ENCODE data around the gene POLR1G.

The POLR1G gene, protein sequence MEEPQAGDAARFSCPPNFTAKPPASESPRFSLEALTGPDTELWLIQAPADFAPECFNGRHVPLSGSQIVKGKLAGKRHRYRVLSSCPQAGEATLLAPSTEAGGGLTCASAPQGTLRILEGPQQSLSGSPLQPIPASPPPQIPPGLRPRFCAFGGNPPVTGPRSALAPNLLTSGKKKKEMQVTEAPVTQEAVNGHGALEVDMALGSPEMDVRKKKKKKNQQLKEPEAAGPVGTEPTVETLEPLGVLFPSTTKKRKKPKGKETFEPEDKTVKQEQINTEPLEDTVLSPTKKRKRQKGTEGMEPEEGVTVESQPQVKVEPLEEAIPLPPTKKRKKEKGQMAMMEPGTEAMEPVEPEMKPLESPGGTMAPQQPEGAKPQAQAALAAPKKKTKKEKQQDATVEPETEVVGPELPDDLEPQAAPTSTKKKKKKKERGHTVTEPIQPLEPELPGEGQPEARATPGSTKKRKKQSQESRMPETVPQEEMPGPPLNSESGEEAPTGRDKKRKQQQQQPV

DNA sequence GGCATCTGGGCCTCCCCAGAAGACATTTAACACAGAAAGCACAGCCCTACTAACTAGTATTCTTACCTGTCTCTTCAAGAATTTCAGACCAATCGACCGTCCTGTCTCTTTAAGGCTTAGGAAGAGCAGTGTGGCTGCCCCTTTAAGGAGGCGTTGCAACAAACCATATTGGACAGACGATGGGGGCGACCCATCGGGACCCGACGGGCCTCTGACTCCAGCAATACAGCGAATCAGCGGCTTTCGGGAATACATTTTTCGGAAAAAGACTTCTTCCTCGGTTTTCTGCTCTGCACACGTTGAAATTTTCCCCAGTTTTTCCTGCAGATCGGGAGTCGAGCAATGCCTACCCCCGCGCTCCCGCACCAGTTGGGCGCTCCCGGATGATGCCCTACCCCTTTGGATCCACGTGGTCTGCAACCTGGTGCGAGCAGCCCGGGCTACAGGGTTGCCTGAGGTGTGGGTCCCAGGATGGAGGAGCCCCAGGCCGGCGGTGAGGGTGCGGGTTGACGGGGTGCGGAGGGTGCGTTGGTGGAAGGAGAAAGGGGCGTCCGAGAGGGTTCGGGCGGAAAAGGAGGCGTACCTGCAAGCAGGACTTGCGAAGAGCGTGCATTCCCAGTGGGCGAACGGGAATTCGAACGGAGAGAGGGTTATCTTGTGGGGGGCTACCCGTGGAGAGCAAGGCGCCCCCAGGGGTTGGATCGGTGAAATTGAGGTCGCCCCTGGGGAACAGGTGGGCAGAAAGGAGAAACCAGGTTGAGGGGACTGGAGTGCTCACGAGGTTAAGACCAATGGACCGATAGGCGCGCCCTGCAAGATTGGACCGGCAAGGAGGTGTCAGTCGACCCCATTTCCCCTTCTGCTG lies at the start of gene POLR1G:
Gene POLR1G (plus strand): TSS at position 419 of the 865 bp plus-strand sequence. CDS start 53 bp downstream, at position 472.
- no peak for FAIRE-seq

DNA sequence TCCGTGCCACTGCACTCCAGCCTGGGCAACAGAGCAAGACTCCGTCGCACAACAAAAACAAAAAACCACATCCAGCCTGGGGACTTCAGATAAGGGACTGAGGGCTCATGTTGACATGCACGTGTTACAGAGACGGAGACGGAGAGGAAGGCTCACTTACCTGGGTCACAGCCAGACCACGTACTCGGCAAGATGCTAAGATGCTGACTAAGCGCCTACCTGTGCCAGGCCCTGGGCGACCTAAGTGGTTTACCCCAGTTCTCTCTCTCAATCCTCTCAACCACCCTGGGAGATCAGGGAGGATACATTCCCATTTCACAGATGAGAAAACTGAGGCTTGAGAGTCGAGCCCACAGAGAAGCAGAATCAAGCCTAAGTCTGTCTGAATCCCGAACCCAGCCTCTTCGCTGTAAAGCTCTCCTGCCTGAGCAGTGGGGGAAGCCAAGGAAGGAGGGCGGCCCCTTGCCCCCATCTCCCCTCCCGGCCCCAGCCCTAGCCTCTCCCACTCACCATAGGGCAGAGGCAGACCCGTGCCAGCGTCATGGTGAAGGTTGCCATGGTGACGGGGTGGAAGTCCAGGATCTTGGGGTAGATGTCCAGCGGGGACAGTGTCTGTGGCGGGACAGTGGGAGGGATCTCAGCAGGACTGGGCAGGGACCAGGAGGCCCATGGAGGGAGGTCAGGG lies 49.5 kb upstream of the POLR1G start:
- FAIRE-seq: no peak

- FAIRE-seq: no peak
Observed at GRCh38 chr19:45357445-45357783, 49.0 kb upstream of the POLR1G start.

DNA sequence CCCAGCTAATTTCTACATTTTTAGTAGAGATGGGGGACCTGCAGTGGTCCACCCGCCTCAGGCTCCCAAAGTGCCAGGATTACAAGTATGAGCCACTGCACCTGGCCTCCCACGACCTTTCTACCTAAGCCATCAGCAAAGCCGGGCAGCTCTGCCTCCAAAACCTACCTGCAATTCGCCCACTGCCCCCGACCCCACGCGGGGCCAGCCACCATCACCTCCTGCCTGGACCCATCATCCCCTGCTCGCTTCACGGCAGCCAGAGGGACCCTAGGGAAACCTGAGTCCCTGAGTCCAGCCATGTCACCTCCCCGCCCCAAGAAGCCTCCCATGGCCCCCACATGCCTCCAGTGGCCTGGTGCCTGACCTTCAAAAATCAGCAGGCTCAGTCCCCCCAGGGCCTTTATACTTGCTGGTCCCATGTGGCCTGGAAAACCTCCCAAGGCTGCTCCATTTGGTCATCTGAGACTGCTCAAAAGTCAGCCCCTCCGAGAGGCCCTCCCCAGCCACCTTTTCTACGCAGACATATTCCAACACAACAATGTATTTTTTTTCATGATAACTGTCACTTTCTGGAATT lies 48.1 kb upstream of the POLR1G start:
- no peak for FAIRE-seq

GRCh38 chr19:45361608-45362007 lies 44.8 kb upstream of the POLR1G start:
- no peak for FAIRE-seq

GRCh38 chr19:45362291-45362690 lies 44.2 kb upstream of the POLR1G start:
- no peak for FAIRE-seq

DNA sequence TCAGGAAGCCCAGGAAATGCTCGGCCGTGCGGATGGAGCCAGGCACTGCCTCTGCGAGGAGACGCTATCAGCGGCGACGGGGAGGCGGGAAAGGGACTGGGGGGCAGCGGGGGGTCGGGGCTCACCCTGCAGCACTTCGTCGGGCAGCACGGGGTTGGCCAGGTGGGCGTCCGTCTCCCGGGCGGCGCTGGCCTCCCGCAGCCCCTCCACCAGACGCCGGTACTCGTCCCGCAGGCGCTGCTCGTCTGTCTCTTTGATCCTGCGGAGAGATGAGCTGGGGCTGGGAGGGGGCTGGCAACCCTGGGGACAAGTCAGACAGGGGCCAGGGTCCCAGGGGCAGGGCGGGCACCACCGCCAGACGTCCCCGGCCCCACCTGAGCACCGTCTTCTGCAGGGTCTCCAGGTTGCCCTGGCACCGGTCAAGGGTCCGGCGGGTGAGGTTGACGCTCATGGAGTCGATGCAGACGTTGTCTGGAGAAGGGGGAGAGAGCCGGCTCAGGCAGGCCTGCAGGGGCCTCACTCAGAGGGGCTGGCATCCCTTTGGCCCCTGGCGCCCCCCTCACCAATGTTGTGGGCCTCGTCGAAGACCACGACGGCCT lies 42.5 kb upstream of the POLR1G start:
- FAIRE-seq: no peak

DNA sequence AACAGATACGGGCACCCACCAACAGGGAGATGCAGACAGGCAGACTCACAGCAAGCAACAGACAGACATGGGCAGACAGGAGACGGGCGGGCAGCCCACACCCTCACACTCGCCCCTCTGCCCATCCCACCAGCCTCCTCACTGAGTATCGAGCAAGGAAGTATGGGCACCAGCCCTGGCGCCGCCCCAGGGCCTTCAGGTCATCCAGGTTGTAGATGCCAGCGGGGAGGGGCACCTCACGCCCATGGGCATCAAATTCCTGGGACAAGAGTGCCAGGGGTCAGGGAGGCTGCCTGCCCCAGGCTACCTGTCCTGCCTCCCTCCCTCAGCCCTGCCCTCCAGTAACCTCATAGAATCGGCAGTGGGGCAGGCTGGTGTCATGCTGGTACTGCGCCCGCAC lies 41.7 kb upstream of the POLR1G start:
- no peak for FAIRE-seq

DNA sequence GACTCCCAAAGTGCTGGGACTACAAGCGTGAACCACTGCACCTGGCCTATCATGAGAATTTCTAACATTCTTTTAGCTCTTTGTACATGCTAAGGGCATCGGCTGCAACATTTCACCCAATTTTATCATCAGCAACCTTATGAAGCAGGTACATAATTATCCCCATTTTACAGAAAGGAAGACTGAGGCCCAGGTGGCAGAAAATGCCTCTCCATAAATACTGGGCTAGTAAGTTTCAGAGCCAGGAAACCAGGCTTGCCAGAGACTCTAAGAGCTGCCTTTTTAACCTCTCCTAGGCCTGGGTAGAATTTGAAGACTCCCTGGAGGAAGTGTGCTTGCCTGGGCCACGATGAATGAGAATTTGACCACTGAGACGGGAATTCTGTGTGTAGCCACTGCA lies 38.3 kb upstream of the POLR1G start:
- no peak for FAIRE-seq

- FAIRE-seq: no peak
Observed at GRCh38 chr19:45368737-45369340, 37.6 kb upstream of the POLR1G start.

DNA sequence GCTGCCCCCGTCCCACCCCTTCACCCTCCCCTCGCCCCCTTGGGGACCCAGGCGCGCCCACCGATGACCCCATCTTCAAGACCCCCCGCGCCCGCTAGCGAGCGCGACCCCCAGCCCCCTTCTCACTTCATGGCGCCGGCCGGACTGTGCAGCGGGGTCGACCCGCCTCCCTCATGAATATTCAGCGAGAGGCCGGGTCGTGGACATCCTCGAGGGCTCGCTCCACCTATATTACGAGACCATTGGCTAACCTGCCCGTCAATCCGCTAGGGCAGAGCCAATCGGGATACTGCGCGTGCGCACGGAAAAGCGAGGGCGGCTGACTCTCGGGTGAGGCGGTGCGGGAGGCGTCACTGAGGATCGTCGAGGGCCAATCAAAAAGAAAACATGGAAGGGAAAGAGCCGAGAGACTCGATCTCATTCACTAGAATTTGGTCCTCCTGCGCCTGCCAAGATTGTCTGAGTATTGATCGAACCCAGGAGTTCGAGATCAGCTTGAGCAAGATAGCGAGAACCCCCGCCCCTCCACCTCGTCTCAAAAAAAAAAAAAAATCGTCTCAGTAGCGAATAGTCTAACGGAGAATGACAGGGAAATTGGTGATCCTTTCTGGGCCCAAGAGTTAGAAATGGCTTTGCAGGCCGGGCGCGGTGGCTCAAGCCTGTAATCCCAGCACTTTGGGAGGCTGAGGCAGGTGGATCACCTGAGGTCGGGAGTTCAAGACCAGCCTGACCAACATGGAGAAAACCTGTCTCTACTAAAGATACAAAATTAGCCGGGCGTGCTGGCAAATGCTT lies 35.8 kb upstream of the POLR1G start, which contains the start of gene ERCC2:
Gene ERCC2 (minus strand): TSS at position 164 of the 795 bp plus-strand sequence. CDS start 33 bp downstream, at position 131.
- peak; percentile 92 for FAIRE-seq

- FAIRE-seq: no peak
Observed at GRCh38 chr19:45376045-45376724, 30.3 kb upstream of the POLR1G start.

GRCh38 chr19:45380107-45380506 lies 26.3 kb upstream of the POLR1G start:
- no peak for FAIRE-seq

DNA sequence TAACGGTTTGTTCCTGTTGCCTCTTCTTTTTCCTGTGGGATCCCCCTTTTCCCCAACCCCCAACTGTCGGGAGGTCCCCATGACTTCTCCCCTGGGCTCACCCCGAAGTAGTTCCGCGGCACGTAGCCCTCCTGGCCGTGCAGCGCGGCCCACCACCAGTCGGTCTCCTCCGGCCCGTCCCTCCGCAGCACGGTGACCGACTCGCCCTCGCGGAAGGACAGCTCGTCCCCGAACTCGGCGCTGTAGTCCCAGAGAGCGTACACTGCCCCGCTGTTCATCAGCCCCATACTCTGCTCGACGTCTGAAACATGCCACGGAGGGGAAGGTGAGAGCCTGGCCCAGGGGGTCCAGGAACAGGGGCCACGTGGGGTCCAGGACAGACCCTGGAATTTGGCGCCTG lies 24.0 kb upstream of the POLR1G start:
- no peak for FAIRE-seq

GRCh38 chr19:45385392-45386221 lies 20.8 kb upstream of the POLR1G start:
- FAIRE-seq: no peak

DNA sequence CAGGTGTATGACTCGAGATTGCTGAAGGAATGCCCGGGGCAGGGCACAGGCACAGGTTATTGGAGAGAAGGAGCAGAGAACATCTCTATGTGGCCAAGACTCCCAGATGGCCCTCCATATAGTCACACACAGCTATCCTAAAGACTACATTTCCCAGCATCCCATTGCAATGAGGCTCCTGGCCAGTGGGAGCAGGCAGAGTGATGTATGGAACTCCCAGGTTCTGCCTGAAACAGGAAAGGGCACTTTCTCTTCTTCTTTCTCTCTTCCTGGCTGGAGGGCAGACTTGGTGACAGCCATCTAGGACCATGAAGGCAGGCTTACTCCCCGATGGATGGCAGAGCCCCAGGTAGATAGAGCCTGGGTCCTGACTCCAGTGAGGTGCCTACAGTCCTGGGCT lies 15.1 kb upstream of the POLR1G start:
- FAIRE-seq: no peak

GRCh38 chr19:45391871-45392665 lies 14.4 kb upstream of the POLR1G start:
- no peak for FAIRE-seq

GRCh38 chr19:45395821-45396617 lies 10.4 kb upstream of the POLR1G start:
- FAIRE-seq: no peak

Data from endometrium (tissue), 2 donors.